Heart left ventricle (tissue), 13 donors: ENCODE measurements around the gene POLR1G.

ENCODE experiments used
- POLR2A ChIP-seq, 2 donors: fragments of 450-650 bp; IDR thresholded peaks; one replicate each; pipeline ENCODE4 v1.6.1; 2017; ENCODE audit warnings: antibody characterized with exemption in 2 of 2, mild to moderate bottlenecking in 2 of 2, moderate library complexity in 2 of 2
- TF ChIP-seq, protein P1 (sequence below), 12 donors: fragments of 200-600 bp; sonication (generic) in 4 of 12; IDR thresholded peaks; one replicate each; pipeline versions ENCODE4 v1.5.0 to v1.8.0; 2018 to 2022; ENCODE audit warnings: antibody characterized with exemption in 12 of 12, mild to moderate bottlenecking in 5 of 12
- donor health status: ischemic (EF 13 %, LVEDD 7.1; RV severe dilation, severe dysfunction).
- donor health status: DM: no; HTN: yes; CAD: no.
- donor health status: DM: no; HTN: no; CAD: no.
- donor health status: ischemic (EF 25% LVEDD 6.9; RV normal size, moderate dysfunction).
- donor health status: ischemic (EF 25% LVEDD 5.7; RV mildly dilated, moderate dysfunction).
- donor health status: ischemic (EF 35%, LVEDD 5.7; RV mildly dilated, moderate dysfunction).
- donor health status: nonischemic (EF 11% LVEDD 7.7; RV severe dilation, severe dysfunction).
- donor health status: DM: yes; HTN: yes; CAD: no.
- donor health status: PGD.
- donor health status: ischemic (EF 29% LVEDD 5.4; RV normal size, mild dysfunction).
- donor health status: nonischemic (EF 23%, LVEDD 6.1; RV moderate dilation, normal function).

DNA sequence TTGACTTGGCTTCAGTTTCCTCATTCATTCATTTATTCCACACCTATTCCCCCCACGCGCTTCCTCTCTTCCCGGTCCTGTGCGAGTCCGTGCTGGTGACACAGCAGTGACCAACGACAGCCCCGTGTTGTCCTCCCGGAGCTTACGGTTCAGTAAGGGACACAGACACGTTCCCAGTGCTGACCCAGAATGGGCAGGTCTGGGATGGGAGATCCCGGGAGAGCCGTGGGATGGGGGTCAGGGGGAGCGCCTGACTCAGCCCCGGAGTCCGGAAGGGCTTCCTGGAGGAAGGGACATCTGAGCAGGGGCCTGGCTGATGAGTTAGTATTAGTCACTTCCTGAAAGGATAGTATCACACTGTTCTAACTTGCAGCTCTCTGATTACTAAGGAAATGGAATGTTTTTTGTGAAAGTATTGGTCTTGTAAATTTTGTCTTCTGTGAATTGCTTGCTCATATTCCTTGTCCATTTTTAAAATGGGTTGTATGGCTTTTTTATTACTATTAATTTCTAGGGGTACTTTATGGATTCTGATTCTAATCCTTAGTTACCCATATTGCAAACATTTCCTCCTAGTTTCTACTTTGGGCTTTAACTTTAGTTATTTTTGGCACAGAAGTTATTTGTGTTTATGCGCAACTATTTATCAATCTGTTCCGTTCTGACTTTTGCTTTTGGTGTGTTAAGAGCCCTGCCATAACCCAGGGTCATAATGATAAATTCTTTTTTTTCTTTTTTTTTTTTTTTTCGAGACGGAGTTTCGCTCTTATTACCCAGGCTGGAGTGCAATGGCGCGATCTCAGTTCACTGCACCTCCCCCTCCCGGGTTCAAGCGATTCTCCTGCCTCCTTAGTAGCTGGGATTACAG is 18.0 kb downstream of the POLR1G start:
- TF ChIP-seq POLR2A (IDR thresholded peaks at IDR 0.05), result peak in 1 of 2 donors; percentile 9
- TF ChIP-seq, protein P1, sequence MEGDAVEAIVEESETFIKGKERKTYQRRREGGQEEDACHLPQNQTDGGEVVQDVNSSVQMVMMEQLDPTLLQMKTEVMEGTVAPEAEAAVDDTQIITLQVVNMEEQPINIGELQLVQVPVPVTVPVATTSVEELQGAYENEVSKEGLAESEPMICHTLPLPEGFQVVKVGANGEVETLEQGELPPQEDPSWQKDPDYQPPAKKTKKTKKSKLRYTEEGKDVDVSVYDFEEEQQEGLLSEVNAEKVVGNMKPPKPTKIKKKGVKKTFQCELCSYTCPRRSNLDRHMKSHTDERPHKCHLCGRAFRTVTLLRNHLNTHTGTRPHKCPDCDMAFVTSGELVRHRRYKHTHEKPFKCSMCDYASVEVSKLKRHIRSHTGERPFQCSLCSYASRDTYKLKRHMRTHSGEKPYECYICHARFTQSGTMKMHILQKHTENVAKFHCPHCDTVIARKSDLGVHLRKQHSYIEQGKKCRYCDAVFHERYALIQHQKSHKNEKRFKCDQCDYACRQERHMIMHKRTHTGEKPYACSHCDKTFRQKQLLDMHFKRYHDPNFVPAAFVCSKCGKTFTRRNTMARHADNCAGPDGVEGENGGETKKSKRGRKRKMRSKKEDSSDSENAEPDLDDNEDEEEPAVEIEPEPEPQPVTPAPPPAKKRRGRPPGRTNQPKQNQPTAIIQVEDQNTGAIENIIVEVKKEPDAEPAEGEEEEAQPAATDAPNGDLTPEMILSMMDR (IDR thresholded peaks at IDR 0.05), result no peak
